ENCODE data around the gene BATF3. TPM values are rescaled to one million over a fixed set of nuclear protein-coding genes. Genes with fewer than 3 reads are reported as not detected.
"Not testable (repeated sequence)": the region's sequence is repeated elsewhere in the genome, so short reads cannot be mapped to it uniquely, and the experiment has no call there.

BATF3 gene
- total RNA-seq, 2 experiments from 2014 or later = 12.5 to 14.0 TPM

DNA sequence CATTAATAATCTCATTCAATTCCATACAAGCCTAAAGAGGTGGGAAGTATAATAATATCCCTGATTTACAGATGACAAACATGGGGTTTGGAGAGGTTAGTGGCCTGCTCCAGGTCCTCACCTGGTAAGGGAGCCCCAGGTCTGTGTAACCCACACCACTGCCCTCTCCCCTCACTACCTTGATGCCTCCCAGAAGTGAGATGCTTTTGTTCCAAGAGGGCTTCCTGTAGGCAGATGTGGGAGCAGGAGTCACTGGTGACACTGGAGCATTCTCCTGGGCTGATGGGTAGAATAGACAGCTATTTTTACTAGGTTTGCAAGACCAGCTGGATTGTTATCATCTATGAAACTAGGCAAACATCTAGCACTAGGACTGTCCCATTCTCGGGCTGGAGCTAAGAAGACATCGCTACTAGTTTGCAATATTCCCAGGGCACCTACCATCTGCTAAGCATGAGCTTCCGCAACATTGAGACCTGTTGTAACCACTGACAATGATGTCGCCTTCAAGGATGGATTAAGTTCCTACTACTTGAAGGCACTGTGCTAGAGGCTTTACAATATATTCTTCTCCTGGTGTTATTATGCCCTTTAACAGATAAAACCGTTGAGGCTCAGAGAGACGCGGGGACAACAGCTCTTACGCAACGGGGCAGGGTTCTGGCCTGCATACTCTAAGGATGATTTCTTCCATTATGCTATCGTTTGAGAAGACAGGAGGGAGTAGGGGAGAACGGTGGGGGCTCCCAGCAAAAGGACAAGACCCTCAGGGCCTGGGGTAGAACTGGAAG, 35.0 kb downstream of the BATF3 start:
- no peak for DNase-seq
- H3K36me3 Mint-ChIP-seq (ENCODE audit: low read depth) = no peaks in the 10 kb centered on the region
- no peak overlapping the region for H3K27ac Mint-ChIP-seq
- no peaks in the 10 kb centered on the region for H3K9me3 Mint-ChIP-seq
- H3K4me3 Mint-ChIP-seq = no peak overlapping the region
- ChIA-PET POLR2A (no interaction called here), CTCF (interaction anchor here (0.5 to 2.8 kb wide), 52 partner anchors 9 to 670 kb away, joined by 3 to 45 read pairs (median 4); partner anchors contain the start of genes ATF3, BATF3, NSL1 and TATDN3)
- peaks cover 18% of the 10 kb centered on the region for H3K4me1 Mint-ChIP-seq
- H3K27me3 Mint-ChIP-seq = peaks cover 23% of the 10 kb centered on the region

DNA sequence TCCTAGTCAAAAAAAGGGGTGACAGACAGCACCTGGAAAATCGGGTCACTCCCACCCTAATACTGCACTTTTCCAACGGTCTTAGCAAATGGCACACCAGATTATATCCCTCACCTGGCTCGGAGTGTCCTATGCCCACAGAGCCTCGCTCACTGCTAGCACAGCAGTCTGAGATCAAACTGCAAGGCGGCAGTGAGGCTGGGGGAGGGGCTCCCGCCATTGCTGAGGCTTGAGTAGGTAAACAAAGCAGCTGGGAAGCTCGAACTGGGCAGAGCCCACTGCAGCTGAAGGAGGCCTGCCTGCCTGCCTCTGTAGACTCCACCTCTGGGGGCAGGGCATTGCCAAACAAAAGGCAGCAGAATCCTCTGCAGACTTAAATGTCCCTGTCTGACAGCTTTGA, 41.4 kb downstream of the BATF3 start:
- not testable (repeated sequence) for H3K27ac Mint-ChIP-seq

DNA sequence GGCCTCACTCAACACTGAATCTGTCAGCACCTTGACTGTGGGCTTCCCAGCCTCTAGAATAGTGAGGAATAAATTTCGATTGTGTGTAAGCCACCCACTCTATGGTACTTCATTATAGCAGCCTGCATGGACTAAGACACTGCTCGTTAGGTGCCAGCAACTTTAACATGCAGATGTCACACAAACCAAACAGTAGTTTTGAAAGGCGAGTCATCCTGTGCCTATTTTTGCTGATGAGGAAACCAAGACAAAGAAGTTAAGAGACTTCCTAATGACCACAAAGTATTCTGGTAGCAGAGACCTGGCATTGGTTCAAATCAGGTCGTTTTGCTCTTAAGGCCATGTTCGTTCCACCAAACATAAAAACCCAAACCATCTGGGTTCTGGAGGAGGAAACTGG, 42.9 kb downstream of the BATF3 start:
- ChIA-PET CTCF (interaction anchor here (2.6 kb wide), 1 partner anchor 8 kb away, joined by 14 read pairs; no protein-coding TSS in a partner anchor), POLR2A (no interaction called here)
- no peaks in the 10 kb centered on the region for H3K36me3 Mint-ChIP-seq (ENCODE audit: low read depth)
- H3K27ac Mint-ChIP-seq = no peak overlapping the region
- no peak overlapping the region for H3K4me3 Mint-ChIP-seq
- H3K4me1 Mint-ChIP-seq = peaks cover 1% of the 10 kb centered on the region
- H3K27me3 Mint-ChIP-seq = peaks cover 25% of the 10 kb centered on the region
- DNase-seq = no peak
- H3K9me3 Mint-ChIP-seq = no peaks in the 10 kb centered on the region

More for the DNA sequence above, 41.4 kb downstream of the BATF3 start:
- peaks cover 33% of the 10 kb centered on the region for H3K27me3 Mint-ChIP-seq
- DNase-seq; POLR2A ChIA-PET; H3K36me3 Mint-ChIP-seq (ENCODE audit: low read depth); H3K4me3 Mint-ChIP-seq; H3K9me3 Mint-ChIP-seq; H3K4me1 Mint-ChIP-seq: not testable (repeated sequence)
- CTCF ChIA-PET = interaction anchor here (0.9 kb wide), 1 partner anchor 10 kb away, joined by 4 read pairs; no protein-coding TSS in a partner anchor

DNA sequence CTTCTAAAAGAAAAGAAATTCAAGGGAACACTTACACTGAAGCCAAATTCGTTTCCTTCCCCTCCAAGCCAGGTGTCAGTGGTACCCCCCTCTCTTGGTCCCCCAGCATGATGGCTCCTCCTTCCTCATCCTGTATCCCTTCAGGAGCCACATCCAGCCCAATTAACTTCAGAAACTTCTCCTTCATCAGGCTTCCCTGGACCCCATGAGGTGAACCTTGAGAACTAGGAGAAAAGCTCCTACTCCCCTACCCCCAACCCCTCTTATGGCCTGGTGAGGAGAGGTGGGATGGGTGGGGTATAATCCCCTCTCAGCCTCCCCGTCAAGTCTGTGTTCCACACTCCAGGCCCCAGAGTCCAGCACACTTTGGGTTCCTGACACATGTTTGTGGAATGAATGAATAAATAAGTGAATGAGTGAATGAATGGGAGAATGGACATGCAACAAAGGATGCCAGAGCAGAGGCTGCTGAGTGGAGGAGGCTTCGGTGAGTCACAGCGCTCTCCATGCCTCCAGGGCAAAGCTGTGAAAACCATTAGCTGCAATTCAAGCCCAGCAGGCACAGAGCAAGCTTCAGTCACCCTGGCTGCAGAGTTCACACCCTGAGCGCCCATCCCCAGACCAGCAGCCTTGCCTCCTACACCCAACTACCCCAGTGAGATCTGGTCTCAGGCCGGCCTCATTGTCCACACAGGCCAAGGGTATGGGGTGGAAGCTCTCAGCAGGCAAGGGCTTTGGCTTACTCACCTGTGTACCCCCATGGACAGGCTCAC, 43.8 kb downstream of the BATF3 start:
- Mint-ChIP-seq H3K27ac (no peak overlapping the region), H3K4me1 (peaks cover 1% of the 10 kb centered on the region), H3K4me3 (no peak overlapping the region), H3K27me3 (peaks cover 18% of the 10 kb centered on the region), H3K9me3 (no peaks in the 10 kb centered on the region), H3K36me3 (ENCODE audit: low read depth) (no peaks in the 10 kb centered on the region)
- CTCF ChIA-PET = interaction anchor here (0.6 to 2.6 kb wide), 2 partner anchors 9 to 164 kb away, joined by 3 to 14 read pairs; no protein-coding TSS in a partner anchor
- no peak for DNase-seq
- POLR2A ChIA-PET = no interaction called here

DNA sequence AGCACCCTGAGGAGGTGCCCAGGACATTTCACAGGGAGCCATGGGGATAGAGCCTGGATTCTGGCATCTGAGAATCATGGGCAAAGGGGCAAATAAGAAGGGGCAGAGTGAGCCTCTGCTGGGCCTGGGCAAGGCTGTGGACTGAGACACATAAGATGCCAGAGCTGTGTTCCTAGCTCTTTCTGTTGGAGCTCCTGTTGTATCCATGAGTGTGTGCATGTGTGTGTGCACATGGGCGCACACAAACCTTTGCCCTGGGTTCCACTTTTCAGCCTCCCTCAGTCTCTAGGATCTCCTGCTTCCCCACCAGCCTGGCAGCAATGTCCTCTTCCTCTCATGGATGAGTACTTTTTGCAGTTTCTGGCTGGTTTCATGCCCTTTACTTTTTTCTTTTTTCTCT, 47.0 kb downstream of the BATF3 start:
- CTCF ChIA-PET = interaction anchor here (0.6 to 2.6 kb wide), 3 partner anchors 10 to 28 kb away, joined by 4 to 7 read pairs (median 5); no protein-coding TSS in a partner anchor
- H3K4me1 Mint-ChIP-seq = peaks cover 1% of the 10 kb centered on the region
- DNase-seq = no peak

DNA sequence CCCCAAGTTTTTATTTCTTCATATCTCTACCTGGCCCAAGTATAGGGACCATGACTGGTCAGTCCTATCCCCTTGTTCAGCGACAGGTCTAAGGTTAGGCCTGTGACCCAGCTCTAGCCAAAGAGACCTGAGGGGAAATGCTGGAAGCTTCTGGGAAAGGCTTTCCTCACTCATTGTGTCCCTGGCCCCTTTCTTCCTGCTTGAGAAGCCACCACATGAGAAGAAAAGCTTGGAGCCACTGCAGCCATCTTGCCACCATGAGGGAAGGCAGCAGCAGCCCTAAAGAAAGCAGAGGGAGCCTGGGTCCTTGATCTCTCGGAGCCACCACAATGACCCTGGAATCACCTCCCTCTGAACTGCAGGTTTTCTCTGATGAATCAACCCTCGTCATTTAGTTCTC, 47.7 kb downstream of the BATF3 start:
- no peaks in the 10 kb centered on the region for H3K36me3 Mint-ChIP-seq (ENCODE audit: low read depth)

More for the DNA sequence above, 47.0 kb downstream of the BATF3 start:
- H3K36me3 Mint-ChIP-seq (ENCODE audit: low read depth) = no peaks in the 10 kb centered on the region
- H3K27ac Mint-ChIP-seq = no peak overlapping the region
- H3K4me3 Mint-ChIP-seq = no peak overlapping the region
- no peaks in the 10 kb centered on the region for H3K9me3 Mint-ChIP-seq
- POLR2A ChIA-PET = no interaction called here
- H3K27me3 Mint-ChIP-seq = peaks cover 12% of the 10 kb centered on the region

DNA sequence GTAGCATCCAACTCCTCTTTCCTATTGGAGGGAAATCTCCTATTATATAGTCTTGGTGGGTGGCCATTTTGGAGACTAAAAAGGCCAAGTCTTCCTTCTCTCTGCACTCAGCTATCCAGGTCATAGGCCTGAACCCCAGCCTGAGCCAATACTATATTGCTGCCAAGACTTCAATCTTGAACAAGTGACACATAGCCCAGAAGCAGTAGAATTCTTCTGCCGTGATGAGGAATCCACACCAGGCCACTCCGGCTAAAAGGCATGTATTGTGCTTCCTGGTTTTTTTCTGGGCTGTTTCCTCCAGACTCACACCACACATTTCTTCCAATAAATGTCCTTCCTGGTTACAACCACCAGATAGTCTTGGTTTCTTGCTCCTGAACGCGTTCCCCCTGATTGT, 48.1 kb downstream of the BATF3 start:
- Mint-ChIP-seq H3K9me3 (no peaks in the 10 kb centered on the region), H3K4me1 (peaks cover 1% of the 10 kb centered on the region)

More for the DNA sequence above, 47.7 kb downstream of the BATF3 start:
- ChIA-PET CTCF (interaction anchor here (1.6 to 2.6 kb wide), 3 partner anchors 13 to 29 kb away, joined by 5 to 7 read pairs (median 5); no protein-coding TSS in a partner anchor), POLR2A (no interaction called here)
- no peak for DNase-seq
- H3K4me3 Mint-ChIP-seq = no peak overlapping the region
- no peak overlapping the region for H3K27ac Mint-ChIP-seq
- H3K27me3 Mint-ChIP-seq = peaks cover 12% of the 10 kb centered on the region
- peaks cover 1% of the 10 kb centered on the region for H3K4me1 Mint-ChIP-seq
- no peaks in the 10 kb centered on the region for H3K9me3 Mint-ChIP-seq

DNA sequence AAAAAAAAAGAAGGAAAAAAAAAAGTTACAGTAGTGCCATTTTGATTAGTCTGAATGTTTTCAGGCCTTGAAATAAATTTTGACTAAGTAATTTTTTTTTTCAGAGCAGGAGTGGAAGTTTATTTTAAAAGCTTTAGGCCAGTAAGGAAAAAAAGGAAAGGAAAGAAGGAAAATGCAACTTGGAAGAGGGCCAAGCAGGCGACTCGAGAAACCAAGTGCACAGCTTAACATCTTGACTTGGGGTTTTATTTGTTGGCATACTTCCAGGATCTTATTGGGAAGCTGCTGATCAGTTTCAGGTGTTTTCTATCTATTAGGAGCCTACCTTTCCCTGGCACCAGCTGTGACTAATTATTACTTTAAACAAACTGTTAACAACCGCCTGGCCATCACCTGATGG, 49.4 kb downstream of the BATF3 start:
- Mint-ChIP-seq H3K36me3 (ENCODE audit: low read depth) (no peaks in the 10 kb centered on the region), H3K9me3 (no peaks in the 10 kb centered on the region), H3K4me3 (no peak overlapping the region), H3K27me3 (peaks cover 12% of the 10 kb centered on the region), H3K4me1 (no peaks in the 10 kb centered on the region), H3K27ac (no peak overlapping the region)
- ChIA-PET POLR2A (no interaction called here), CTCF (interaction anchor here (0.7 to 1.7 kb wide), 6 partner anchors 18 to 174 kb away, joined by 3 to 5 read pairs (median 4); no protein-coding TSS in a partner anchor)
- DNase-seq = no peak

More for the DNA sequence above, 48.1 kb downstream of the BATF3 start:
- Mint-ChIP-seq H3K27me3 (peaks cover 12% of the 10 kb centered on the region), H3K27ac (no peak overlapping the region), H3K36me3 (ENCODE audit: low read depth) (no peaks in the 10 kb centered on the region), H3K4me3 (no peak overlapping the region)
- POLR2A ChIA-PET = no interaction called here
- no peak for DNase-seq
- CTCF ChIA-PET = interaction anchor here (0.8 to 2.6 kb wide), 4 partner anchors 10 to 29 kb away, joined by 3 to 7 read pairs (median 5); no protein-coding TSS in a partner anchor

DNA sequence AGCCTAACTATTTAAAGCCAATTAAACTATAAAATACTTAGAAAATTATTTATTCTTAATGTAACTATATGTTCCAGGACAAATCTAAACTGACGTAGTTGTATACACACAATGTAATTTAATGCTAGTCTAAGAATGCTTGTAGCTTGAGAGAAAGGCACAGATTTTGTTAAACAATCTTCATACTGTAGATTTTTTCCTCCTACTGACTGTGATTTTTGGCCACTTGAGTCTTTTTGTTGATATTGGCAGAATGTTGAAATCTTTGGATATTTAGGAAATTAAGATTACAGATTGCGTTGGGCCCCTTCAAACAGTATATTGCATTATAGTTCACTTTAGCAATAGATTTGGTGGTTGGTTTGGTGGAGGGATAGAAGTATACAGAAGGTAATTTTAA, 50.6 kb downstream of the BATF3 start:
- CTCF ChIA-PET = no interaction called here
- H3K4me1 Mint-ChIP-seq = no peaks in the 10 kb centered on the region

DNA sequence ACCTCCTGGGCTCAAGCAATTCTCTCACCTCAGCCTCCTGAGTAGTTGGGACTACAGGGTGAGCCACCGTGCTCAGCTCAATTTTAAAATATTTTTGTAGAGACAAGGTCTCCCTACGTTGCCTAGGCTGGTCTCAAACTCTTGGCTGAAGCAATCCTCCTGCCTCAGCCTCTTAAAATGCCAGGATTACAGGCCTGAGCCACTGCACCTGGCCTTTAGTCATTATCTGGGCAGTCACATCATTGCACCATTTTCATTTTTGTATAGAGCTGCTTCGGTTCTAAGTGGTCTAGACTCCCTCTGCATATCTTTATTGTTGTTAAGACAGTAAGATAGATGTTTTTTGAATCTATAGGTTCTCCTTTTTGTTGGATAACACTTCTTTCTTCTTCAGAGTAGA, 51.2 kb downstream of the BATF3 start:
- no peaks in the 10 kb centered on the region for H3K36me3 Mint-ChIP-seq (ENCODE audit: low read depth)
- CTCF ChIA-PET = no interaction called here
- POLR2A ChIA-PET = no interaction called here
- no peak for DNase-seq
- no peaks in the 10 kb centered on the region for H3K4me1 Mint-ChIP-seq
- no peaks in the 10 kb centered on the region for H3K9me3 Mint-ChIP-seq
- H3K4me3 Mint-ChIP-seq = no peak overlapping the region
- peaks cover 5% of the 10 kb centered on the region for H3K27me3 Mint-ChIP-seq
- H3K27ac Mint-ChIP-seq = no peak overlapping the region

More for the DNA sequence above, 50.6 kb downstream of the BATF3 start:
- H3K27ac Mint-ChIP-seq = no peak overlapping the region
- peaks cover 8% of the 10 kb centered on the region for H3K27me3 Mint-ChIP-seq
- no peak overlapping the region for H3K4me3 Mint-ChIP-seq
- POLR2A ChIA-PET = no interaction called here
- no peaks in the 10 kb centered on the region for H3K9me3 Mint-ChIP-seq
- H3K36me3 Mint-ChIP-seq (ENCODE audit: low read depth) = no peaks in the 10 kb centered on the region
- no peak for DNase-seq

DNA sequence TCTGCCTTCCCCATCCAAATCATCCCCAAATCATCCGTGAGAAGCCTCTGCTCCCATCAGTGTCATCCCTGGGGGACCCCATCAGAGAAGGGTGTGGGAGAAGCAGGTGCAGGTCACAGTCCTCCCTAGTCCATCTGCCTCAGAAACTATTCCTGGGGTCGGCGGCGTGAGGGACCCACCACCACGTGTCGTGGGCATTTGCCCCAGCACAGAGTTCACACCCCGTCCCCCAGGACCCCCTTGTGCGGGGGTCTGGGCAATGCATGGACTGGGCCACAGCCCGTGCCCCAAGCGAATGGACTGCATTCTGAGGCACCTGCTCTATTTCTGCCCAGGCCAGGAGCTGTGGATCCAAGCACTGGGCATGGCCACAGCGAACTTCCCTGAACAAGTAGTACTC, 52.6 kb downstream of the BATF3 start:
- no peaks in the 10 kb centered on the region for H3K9me3 Mint-ChIP-seq
- H3K27me3 Mint-ChIP-seq = peaks cover 5% of the 10 kb centered on the region
- H3K4me1 Mint-ChIP-seq = no peaks in the 10 kb centered on the region
- no peak overlapping the region for H3K27ac Mint-ChIP-seq
- DNase-seq = no peak
- H3K4me3 Mint-ChIP-seq = no peak overlapping the region
- ChIA-PET CTCF (no interaction called here), POLR2A (interaction anchor here (0.8 kb wide), 1 partner anchor 1362 kb away, joined by 3 read pairs; no protein-coding TSS in a partner anchor)
- no peaks in the 10 kb centered on the region for H3K36me3 Mint-ChIP-seq (ENCODE audit: low read depth)

DNA sequence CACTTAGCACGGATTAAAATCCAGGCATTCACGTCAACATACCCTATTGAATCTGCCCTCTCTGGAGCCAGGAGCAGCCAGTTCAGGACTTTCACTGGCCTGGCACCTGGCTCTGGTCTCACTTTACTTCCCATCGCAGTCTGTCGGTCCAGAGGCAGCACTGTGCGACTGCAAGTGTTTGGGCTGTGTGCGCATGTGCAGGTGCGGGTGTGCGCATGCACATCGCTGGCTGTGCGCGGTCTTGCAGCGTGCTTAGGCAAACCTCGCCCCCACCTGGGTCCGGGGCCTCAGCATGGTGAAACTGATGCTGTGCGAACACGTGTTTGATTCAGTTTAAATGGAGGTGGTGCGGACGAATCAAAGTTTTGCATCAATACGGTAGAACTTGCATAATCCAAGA, 53.1 kb downstream of the BATF3 start:
- CTCF ChIA-PET = interaction anchor here (1.3 kb wide), 1 partner anchor 18 kb away, joined by 3 read pairs; no protein-coding TSS in a partner anchor
- Mint-ChIP-seq H3K27ac (no peak overlapping the region), H3K4me3 (no peak overlapping the region), H3K9me3 (no peaks in the 10 kb centered on the region), H3K4me1 (no peaks in the 10 kb centered on the region), H3K36me3 (ENCODE audit: low read depth) (no peaks in the 10 kb centered on the region), H3K27me3 (peaks cover 5% of the 10 kb centered on the region)
- no peak for DNase-seq
- POLR2A ChIA-PET = no interaction called here

All from activated CD4-positive, alpha-beta T cell treated with anti-CD3 and anti-CD28 coated beads, Interleukin-2, amount 10 ng/mL, durations not matched to agents 7 days and 5 days (primary cell).